NCI-H146 treated with DMSO at 0.1 percent for 48 hours (cell line): ENCODE results near the gene CENPP.

ENCODE experiments used
- DNase-seq: peaks from one replicate; lab custom pipeline; 2025; ENCODE audit not compliant: unreplicated experiment; lab: John Stamatoyannopoulos, UW

The CENPP gene

GRCh38 chr9:92650839-92651621 is 325.3 kb downstream of the CENPP start:
- DNase-seq = no peak

GRCh38 chr9:92652461-92652860 is 326.7 kb downstream of the CENPP start:
- DNase-seq = no peak

GRCh38 chr9:92654481-92655301 is 328.9 kb downstream of the CENPP start:
- DNase-seq = no peak

GRCh38 chr9:92655366-92655765 is 329.6 kb downstream of the CENPP start:
- DNase-seq = no peak

GRCh38 chr9:92655896-92656536 is 330.3 kb downstream of the CENPP start:
- DNase-seq = no peak

GRCh38 chr9:92656537-92656925 is 330.8 kb downstream of the CENPP start:
- no peak for DNase-seq

- DNase-seq = no peak
Measured at GRCh38 chr9:92657296-92658094, 331.7 kb downstream of the CENPP start.

- no peak for DNase-seq
Measured at GRCh38 chr9:92658176-92658575, 332.4 kb downstream of the CENPP start.

GRCh38 chr9:92658611-92659010 is 332.9 kb downstream of the CENPP start:
- no peak for DNase-seq

GRCh38 chr9:92659601-92660000 is 333.8 kb downstream of the CENPP start:
- no peak for DNase-seq

- no peak for DNase-seq
Measured at GRCh38 chr9:92660266-92660665, 334.5 kb downstream of the CENPP start.

GRCh38 chr9:92661127-92661526 is 335.4 kb downstream of the CENPP start:
- DNase-seq = no peak

- peak; percentile 18 for DNase-seq
Measured at GRCh38 chr9:92661743-92662142, 336.0 kb downstream of the CENPP start.

- DNase-seq = no peak
Measured at GRCh38 chr9:92663126-92663525, 337.4 kb downstream of the CENPP start.

GRCh38 chr9:92663951-92664350 is 338.2 kb downstream of the CENPP start:
- no peak for DNase-seq

GRCh38 chr9:92664394-92665152 is 338.8 kb downstream of the CENPP start:
- no peak for DNase-seq

- no peak for DNase-seq
Measured at GRCh38 chr9:92665836-92666235, 340.1 kb downstream of the CENPP start.

- DNase-seq = no peak
Measured at GRCh38 chr9:92666236-92666635, 340.5 kb downstream of the CENPP start.

- no peak for DNase-seq
Measured at GRCh38 chr9:92666912-92667532, 341.3 kb downstream of the CENPP start.
